GM21723 (cell line): ENCODE data around the gene VPS41.

Source experiments
- ATAC-seq: cut with Tn5 transposase; IDR thresholded peaks from one replicate; pipeline ENCODE4 v1.9.1; 2021; ENCODE audit warnings: mild to moderate bottlenecking, moderate library complexity; ENCODE audit not compliant: unreplicated experiment

The VPS41 gene

DNA sequence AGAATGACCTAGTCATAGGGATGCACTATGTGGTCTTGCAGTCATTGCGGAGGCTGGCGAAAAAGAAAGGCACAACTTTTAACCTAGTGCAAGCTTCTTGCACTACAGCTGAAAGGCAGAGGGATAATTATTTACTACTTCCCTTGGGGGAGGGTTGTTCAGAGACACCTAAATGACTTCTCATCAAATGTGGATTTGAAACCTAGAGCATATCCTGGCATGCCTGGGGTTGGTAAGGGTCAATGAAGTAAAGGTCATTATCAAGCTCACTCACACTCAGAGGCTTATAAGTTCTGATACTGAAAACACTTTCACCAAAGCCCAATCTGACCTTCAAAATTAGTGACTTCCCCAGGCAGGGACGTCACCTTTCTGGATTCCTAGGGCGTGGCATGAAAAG lies 168.9 kb downstream of the VPS41 start:
- ATAC-seq: no peak

DNA sequence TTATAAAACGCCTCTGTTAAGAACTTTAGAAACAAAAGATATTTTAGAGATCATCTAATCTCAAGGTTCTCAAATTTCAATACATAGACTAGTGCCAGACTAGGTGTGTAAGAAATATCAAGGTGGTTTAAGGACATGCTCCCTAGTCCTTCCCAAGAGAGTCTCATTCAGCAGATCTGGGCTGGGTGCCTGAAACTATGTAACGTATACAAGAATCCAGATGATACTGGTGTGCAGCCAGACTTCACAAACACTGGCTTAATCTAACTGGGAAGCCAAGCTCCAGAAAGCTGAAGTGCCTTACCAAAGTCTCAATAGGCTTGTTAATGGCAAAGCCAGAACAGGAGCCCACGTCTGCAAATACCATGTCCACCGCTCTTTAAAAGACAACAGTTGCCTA lies 172.9 kb downstream of the VPS41 start:
- no peak for ATAC-seq

DNA sequence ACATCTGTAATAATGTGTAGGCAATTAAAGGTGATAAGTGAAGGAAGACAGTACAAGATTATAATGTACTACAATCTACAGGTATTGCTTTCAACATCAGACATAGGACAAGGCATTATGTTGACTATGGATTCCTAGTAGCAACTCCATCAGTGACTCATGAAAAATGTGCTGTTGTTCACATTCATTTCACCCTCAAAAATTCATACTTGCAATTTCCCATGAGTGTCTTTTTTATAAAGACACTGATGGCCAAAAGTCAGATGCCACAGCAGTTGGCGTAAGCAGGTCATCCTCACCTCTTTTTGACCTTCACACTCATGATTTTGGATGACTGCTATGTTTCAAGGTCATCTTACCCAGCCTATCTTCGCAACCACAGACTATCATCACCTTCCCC lies 177.8 kb downstream of the VPS41 start:
- ATAC-seq: no peak

DNA sequence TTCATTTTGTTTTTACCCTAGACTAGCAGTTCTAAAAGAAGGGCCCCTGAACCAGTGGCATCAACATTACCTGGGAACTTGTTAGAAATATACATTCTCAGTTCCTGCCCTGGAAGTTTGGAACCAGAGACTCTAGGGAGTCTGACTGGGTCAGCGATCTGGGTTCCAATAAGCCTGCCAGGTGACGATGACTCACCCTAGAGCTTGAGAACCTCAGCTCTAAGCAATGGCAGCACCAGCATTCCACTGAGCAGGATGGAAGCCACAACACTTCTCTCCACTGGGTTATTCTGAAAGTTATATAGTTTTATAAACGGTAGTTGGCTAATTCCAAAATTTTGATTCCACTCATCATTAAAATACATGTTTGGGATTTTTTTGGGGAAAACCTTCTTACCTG lies 180.8 kb downstream of the VPS41 start:
- no peak for ATAC-seq

DNA sequence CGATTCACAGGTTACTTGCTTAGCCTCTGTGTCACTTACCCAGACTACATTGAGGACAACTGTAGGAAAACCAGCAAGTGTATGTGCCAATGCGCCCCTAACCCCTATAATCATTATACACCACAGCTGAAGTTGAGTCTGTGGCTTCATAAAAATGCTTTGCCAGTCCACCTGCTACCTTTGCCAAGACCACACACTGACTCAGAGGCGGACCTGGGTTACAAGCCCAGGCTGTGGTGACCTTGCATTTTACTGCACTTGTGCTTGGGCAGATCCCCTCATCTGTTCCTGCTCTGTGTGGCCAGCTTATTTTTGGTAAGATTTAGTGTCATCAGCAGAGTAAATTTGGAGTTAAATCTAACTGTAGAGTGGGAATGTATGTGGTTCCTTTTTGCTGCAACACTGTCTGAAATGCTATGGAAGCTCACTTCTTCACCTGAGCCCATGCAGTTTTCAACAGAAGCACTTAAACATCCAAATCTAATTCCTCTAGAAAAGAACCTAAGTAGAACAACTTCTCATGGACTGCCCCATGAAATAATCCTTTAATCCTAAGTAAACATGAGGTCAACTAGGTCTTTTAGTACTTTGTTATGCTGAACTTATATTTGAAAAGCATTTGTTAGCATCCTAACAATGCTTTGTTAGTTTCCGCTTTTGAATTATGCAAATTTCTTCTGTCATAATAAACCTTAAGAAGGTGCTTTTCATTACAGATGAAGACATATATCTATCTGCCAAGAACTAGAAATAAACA lies 181.6 kb downstream of the VPS41 start:
- ATAC-seq: no peak

DNA sequence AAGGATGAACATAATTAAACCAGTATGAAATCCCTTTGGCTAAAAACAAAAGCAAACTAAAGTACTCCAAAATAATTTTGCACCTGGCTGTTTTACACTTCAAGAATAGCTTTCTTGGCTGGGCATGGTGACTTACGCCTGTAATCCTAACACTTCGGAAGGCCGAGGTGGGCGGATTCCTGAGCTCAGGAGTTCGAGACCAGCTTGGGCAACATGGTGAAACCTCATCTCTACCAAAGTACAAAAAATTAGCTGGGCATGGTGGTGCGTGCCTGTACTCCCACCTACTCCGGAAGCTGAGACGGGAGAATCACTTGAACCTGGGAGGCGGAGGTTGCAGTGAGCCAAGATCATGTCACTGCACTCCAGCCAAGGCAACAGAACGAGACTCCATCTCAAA lies 185.7 kb downstream of the VPS41 start:
- no peak for ATAC-seq

DNA sequence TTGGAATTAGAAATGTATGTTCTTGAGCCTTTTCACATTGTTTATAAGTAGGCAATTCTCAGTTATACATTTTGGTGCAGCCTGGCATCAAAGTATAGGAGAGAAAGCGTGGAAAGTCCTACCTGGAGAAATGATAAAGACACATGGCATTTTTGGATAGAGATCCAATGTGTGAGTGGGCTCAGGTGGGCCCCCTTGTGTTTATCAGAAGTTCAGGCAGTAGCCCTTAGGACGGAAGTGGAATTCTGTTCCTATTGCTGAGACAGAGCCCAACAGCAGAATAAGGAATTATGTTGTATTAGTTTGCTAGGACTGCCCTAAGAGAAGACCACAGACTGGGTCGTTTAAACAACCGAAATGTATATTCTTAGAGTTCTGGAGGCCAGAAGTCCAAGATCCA lies 192.6 kb downstream of the VPS41 start:
- no peak for ATAC-seq

DNA sequence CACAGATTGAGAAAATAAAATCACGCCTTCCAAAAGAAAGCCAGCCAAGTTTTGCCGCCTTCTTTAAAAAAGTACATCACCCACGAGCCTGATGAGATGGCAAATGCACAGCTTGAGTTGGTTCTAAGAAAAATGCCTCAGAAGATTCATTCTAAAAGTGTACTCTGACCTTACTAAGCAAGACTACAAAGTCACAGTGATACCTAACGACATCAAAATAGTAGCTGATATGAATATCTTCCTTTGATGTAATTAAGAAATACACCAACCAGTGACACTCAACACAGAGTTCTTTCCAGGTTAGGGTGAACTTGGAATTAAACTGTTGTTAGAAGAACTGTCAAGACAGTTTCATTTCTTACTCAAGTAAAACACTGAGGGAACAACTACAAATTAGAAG lies 199.9 kb downstream of the VPS41 start:
- ATAC-seq: no peak

DNA sequence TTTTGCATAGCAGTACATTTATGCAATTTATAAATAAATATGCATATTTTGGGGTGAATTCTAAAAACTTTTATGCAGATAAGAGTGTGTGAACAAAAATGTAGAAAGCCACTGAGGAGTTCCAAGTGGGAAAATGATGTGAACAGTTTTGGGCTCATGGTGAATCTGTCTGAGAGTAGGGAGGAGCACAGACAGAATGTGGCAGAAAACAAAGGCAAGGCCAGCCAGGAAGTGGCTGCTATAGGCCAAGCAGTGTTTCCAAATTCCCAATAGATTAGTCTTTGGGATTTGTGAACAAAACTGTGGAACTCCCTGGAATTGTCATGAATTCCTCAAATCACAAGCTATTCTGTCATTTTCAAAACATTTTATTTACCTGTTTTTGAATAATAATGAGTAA lies 204.2 kb downstream of the VPS41 start:
- ATAC-seq: no peak

DNA sequence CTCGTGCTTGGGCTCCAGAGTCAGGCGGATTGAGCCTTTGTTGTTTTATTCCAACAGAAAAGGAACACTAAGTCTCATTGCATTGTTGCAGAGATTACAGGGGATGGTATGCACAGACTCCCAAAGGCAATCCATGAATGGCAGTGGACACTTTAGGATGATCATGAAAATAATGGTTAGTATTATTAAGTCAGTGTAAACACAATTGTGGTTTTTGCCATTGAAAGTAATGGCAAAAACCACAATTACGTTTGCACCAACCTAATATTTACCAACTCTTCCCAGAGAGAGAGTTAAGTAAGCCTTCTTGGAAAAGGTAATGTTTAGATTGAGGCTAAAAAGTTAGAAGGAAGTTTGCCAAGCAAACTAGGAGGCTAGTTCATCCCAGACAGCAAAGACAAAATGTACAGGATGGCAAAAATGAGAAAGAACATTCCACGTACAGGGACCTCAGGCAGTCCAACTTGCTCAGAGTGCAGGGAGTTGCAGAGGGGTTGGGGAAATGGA lies 204.9 kb downstream of the VPS41 start:
- no peak for ATAC-seq

DNA sequence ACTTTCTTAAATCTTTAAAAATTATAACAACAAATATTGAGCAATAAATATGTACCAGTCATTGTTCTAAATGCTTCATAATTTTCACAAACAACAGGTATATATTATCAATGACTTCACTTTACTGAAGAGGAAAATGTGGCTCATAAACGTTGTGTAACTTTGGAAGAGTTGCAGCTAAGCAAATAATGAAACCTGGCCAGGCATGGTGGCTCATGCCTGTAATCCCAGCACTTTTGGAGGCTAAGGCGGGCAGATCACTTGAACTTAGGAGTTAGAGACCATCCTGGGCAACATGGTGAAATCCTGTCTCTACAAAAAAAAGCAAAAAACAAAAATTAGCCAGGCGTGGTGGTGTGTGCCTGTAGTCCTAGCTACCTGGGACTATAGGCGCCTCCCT lies 205.9 kb downstream of the VPS41 start:
- ATAC-seq: no peak

DNA sequence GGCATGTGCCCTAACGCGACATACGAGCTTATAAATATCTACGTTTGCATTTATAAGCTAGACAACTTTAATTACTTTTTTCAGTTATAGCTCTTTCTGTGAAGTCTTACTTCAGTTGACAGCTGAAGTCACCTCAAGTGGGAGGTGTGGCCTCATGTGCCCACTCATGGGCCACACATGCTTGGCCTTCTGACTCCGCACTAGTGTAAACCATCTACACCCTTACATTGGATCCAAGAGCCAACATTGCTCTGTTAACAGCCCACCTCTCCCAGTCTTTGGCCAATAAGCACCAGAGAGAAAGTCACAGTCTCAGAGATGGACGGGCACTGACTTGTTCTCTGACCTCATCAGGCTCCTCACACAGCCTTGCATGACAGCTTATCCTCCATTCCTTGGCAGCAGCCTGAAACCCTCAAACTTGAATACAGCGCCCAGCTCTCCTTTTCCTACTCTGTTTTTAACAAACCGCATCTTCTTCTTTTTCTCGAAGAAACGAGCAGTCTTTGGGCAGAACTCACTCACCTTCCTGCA lies 206.9 kb downstream of the VPS41 start:
- no peak for ATAC-seq

DNA sequence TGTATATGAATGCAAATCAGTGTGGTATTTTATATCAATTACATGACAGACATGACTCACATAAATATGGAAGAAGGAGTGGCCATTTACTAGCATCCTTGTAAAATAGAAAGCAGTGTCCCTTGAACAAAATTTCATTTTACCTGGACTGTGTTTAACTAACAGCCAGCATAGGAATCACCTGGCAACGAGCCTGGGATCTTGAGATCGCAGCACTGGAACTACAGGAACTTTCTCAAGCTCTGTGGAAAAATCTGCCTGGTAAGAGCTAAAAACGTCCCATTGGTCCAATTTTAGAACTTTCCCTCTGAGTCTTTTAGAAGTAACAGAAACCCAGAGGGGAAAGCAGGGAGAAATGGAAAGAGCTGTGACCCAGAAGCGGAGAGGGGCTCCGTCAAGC lies 208.9 kb downstream of the VPS41 start:
- ATAC-seq: no peak

DNA sequence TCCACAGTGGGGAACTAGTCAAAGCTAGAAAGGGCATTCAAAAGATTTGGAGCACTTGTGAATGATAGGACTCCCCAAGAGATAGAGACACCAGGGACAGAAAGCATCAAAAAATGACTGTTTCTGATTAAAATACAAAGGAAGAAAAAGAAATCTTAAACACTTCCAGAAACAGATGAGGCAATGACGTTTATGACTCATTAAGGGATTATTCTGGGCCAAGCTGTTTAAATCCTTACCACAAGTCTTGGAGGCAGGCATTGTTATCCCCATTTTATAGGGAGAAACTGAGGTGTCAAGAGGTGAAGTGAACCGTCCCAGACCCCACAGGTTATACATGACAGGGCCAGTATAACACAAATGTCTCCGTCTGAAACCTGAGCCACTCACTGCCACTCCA lies 209.5 kb downstream of the VPS41 start:
- no peak for ATAC-seq

DNA sequence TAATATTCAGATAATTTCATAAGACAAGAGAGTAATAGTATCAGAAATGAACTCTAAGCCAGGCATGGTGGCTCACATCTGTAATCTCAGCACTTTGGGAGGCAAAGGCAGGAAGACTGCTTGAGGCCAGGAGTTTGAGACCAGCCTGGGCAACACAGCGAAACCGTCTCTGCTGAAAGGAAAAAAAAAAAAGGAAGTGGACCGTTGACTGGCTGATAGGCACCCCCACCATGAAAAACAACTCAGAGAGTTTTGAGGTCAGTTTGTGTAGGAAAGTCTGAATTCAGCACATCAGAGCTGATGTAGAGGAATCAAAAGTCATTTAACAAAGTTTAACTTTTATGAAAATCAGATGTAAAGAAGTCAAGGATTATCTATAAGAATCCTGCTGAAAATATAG lies 214.7 kb downstream of the VPS41 start:
- no peak for ATAC-seq

DNA sequence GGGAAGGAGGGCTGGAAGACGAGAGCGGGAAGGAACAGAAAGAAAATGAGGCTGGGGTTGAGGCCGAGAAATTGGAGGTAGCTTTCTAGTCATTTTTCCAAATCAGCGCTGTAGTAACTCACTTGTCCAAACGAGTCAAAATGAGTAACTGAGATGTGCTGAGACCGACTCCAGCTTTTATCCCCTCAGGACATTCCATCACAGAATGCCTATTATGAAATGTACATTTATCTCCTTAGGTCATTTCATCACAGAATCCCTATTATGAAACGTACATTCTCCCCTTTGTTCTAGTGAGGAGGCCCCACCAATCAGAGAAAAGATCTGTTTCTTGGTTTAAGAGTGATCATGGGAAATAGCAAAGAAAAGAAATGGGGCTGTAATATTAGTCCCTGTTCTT lies 222.1 kb downstream of the VPS41 start:
- no peak for ATAC-seq

DNA sequence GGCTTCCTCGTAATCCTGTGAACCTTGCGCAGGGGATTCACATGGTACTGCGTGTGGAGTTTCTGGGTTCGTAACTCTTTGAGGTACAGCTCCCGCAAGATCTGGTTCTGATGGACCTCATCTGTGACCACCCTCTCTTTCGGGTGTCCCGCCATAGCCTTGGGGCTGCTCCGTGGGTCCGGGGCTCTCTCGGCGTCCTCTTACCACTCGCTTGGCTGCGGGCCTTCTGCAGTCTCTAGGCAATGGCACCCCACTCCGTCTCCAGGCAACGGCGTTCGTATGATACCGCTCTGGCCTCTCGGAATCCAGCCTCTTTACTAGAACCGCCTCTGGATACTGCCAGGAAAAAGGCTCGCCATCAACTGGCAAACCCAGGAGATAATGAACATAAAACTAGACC lies 223.1 kb downstream of the VPS41 start:
- no peak for ATAC-seq

DNA sequence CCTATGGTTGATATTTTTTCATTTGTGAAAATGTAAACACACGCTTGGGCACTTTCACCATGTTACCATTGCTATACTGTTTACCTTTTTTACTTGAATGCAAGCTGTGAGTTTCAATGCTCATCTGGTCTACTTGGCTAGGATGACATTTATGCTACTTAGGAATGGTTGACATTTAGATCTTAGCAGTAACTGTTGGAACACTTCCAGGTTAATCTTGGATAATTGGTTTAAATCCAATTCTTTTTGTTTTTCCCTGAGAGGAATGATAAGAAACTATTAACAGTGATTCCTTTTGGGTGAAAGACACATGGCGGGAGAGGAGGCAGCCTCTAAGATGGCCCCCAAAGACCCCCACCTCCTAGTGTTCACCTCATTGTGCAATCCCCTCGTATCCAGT lies 226.4 kb downstream of the VPS41 start:
- no peak for ATAC-seq

DNA sequence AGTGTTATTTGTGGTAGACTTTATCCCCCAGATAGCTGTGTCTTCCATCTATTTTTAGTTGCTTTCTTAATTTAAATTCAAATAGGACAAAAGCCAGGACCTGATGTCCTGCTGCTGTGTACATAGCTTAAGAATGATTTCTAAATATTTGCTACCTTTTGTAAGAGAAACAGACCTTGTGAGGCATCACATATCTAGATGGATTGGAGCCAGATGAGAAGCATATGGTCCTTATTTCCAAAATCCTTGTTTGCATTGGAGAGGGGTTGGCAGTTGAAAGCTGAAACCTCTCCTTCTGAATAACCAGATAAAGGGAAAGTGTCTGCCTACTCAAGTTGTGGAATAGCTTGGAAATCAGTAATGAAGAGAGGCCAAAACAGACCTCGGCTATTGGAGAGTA lies 227.1 kb downstream of the VPS41 start:
- ATAC-seq: no peak

DNA sequence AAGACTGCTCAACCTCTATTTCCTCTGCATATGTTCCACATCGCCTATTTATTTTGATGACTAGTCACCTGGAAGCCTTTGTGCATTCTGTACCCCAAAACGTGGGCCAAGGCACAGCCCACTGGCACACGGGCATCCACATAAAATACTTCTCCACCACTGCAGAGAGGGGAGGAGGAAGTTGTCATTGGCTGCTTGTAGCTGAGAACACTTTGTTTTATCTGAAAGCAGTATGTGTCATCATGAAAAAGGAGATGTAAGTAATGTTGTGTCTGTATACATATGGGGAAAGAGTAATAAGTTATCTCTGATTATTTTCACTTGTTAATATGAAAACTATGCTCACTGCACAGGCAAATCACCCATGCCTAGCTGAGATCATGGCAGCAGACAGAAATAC lies 229.6 kb downstream of the VPS41 start:
- ATAC-seq: no peak

DNA sequence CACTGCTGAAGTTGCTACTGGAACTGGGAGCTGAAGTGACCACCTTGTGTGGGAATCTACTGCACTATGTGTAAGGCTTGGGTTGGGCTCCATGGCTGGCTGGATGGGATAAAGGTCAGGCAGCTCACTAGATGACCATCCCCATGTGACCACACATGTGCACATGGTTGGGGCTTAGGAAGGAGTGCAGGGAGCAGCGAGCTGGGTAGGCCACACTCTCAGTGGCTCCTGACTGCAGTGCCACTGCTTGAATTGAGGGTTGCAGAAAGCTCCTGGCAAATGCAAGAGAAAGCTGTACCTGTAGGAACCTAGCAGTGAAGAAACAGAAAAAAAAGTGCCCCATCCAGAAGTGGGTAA lies 230.3 kb downstream of the VPS41 start:
- no peak for ATAC-seq

DNA sequence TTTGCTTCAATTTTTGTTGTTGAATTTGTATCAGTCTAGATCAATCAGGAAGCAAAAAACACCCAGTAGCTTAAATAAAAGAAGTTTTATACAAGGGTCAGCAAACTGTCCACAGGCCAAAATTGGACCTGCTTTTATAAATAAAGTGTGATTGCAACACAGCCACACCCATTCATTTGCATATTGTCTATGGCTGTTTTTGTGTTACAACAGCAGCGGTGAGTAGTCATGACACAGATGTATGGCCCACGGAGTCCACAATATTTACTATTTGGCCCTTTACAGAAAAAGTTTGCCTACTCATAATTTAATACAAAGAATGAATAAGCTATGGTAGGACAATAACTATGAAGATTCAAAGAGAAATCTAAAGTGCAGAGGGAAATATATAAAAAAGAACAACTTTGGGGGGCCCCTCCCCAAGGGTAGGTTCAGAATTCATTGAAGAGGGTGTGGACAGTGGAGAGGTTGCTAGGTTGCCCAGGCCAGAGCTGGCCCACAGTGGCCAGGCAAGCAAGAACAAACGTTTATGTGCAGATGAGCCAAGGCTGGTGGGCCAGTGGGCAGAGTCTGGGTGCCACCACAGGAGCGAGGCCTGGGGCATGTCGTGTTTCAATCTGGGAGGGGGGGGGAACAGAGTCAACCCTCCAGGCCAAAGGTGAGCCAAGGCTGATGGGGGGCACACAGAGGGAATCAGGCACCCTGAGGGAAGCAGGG lies 230.9 kb downstream of the VPS41 start:
- ATAC-seq: no peak
